T-helper 1 cell treated with Interleukin-12 subunit alpha and Interleukin-12 subunit beta and Interleukin-4 antibody, amounts not matched to agents 30 μg/mL and 1 μg/mL, for 36 hours (primary cell): Measurements from ENCODE around the gene APOL5.

ENCODE experiments used
- H3K27ac Mint-ChIP-seq: one replicate; pipeline ENCODE4 v1.8.0; 2021; ENCODE audit warnings: mild to moderate bottlenecking, mixed read lengths
- H3K27me3 Mint-ChIP-seq: one replicate; pipeline ENCODE4 v1.8.0; 2021; ENCODE audit warnings: low read depth, mixed read lengths
- H3K36me3 Mint-ChIP-seq: one replicate; pipeline ENCODE4 v1.8.0; 2021; ENCODE audit warnings: low read depth, mixed read lengths
- H3K4me1 Mint-ChIP-seq: one replicate; pipeline ENCODE4 v1.8.0; 2021; ENCODE audit warnings: low read depth, mixed read lengths
- H3K4me3 Mint-ChIP-seq: one replicate; pipeline ENCODE4 v1.8.0; 2021; ENCODE audit warnings: mild to moderate bottlenecking, moderate library complexity, mixed read lengths
- H3K9me3 Mint-ChIP-seq: one replicate; pipeline ENCODE4 v1.8.0; 2021; ENCODE audit warnings: mixed read lengths

The APOL5 gene

GRCh38 chr22:35742342-35743100 is 24.8 kb downstream of the APOL5 start:
- peaks cover 4% of the 10 kb centered on the region for H3K27me3 Mint-ChIP-seq
- no peaks in the 10 kb centered on the region for H3K36me3 Mint-ChIP-seq
- no peak overlapping the region for H3K4me3 Mint-ChIP-seq

DNA sequence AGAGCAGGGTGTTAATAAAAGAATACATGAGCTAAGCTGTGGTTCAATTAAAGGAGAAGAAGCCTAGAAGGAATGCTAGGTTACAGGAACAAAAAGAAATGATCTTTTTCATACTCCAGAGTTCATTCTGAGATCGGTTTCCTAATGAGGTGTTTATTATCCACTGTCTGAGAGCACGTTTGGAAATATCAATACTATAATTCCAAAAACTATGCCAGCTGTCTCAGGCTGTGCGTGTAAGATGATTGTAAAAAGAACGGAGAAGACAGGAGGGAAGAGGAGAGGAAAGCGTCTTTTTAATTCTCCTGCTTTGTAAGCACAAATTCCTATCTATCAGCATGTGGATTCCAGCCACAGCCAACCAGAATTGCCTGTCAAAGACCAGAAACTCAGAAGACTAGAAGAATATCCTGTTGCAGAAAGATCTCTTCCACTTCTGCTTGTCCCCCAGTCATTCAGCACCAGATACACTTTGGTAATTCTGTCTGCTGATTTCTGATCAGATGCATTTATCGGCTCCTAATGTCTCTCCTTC is 25.7 kb downstream of the APOL5 start:
- Mint-ChIP-seq H3K4me3 (no peak overlapping the region), H3K27me3 (peaks cover 4% of the 10 kb centered on the region), H3K9me3 (no peaks in the 10 kb centered on the region), H3K4me1 (no peaks in the 10 kb centered on the region), H3K27ac (no peak overlapping the region), H3K36me3 (no peaks in the 10 kb centered on the region)

More at GRCh38 chr22:35742342-35743100, 24.8 kb downstream of the APOL5 start:
- Mint-ChIP-seq H3K9me3 (no peaks in the 10 kb centered on the region), H3K27ac (no peak overlapping the region), H3K4me1 (no peaks in the 10 kb centered on the region)

GRCh38 chr22:35746248-35746647 is 28.6 kb downstream of the APOL5 start:
- H3K36me3 Mint-ChIP-seq, result no peaks in the 10 kb centered on the region
- H3K27me3 Mint-ChIP-seq, result peaks cover 7% of the 10 kb centered on the region
- no peak overlapping the region for H3K4me3 Mint-ChIP-seq
- H3K27ac Mint-ChIP-seq, result no peak overlapping the region
- H3K4me1 Mint-ChIP-seq, result no peaks in the 10 kb centered on the region
- H3K9me3 Mint-ChIP-seq, result no peaks in the 10 kb centered on the region

DNA sequence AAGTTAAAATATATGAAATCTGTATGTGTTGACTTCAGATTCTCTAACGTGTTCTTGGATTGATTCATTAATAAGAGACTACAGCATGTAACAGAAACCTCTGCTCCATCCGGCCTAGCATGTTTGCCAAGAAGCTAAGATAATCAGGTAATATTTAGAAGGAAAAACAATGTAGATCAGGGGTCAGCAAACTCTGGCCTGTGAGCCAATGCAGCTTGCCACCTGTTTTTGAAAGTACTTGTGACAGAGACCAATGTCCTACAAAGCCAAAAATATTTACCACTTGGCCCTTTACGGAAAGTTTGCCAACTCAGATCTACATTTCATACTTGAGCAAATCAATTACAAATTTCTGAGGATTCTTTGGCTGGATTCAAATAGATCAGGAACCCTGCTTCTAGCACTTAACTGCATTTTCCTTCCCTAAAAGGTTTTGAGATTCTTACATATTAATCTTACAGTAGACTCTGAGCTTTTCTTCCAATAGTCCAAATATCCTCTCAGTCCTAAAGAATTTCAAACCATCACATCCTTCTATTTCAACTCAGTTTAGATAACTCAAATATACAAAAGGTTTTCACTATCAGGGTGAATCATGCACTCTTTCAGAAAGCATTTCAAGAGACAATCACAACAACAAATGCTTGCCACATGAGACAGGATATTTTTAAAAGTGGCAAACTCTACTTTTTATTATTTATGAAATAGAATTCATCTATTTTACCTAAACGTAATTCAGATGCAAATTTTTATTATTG is 29.5 kb downstream of the APOL5 start:
- Mint-ChIP-seq H3K4me3 (no peak overlapping the region), H3K4me1 (no peaks in the 10 kb centered on the region), H3K36me3 (no peaks in the 10 kb centered on the region), H3K27ac (no peak overlapping the region), H3K9me3 (no peaks in the 10 kb centered on the region), H3K27me3 (peaks cover 7% of the 10 kb centered on the region)

DNA sequence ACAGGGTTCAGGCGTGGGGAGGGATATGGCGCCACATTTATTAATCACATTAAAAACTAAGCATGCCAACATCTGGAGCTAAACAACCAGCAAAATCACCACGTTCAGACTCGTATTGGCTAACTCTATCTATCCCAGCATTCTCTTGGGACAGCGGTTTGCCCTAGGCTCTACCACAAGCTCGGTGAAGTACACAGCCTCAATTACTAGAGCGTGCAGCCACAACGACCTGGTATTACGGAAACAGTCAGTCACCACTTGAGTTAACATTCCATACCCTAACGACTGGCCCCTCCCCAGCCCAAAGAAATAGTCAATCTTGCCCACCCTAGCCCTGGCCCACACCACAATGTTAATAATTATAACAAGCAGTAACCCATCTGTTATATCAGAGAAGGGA is 32.1 kb downstream of the APOL5 start:
- Mint-ChIP-seq H3K27ac (no peak overlapping the region), H3K36me3 (no peaks in the 10 kb centered on the region), H3K27me3 (peaks cover 4% of the 10 kb centered on the region), H3K4me1 (no peaks in the 10 kb centered on the region), H3K4me3 (no peak overlapping the region), H3K9me3 (no peaks in the 10 kb centered on the region)

DNA sequence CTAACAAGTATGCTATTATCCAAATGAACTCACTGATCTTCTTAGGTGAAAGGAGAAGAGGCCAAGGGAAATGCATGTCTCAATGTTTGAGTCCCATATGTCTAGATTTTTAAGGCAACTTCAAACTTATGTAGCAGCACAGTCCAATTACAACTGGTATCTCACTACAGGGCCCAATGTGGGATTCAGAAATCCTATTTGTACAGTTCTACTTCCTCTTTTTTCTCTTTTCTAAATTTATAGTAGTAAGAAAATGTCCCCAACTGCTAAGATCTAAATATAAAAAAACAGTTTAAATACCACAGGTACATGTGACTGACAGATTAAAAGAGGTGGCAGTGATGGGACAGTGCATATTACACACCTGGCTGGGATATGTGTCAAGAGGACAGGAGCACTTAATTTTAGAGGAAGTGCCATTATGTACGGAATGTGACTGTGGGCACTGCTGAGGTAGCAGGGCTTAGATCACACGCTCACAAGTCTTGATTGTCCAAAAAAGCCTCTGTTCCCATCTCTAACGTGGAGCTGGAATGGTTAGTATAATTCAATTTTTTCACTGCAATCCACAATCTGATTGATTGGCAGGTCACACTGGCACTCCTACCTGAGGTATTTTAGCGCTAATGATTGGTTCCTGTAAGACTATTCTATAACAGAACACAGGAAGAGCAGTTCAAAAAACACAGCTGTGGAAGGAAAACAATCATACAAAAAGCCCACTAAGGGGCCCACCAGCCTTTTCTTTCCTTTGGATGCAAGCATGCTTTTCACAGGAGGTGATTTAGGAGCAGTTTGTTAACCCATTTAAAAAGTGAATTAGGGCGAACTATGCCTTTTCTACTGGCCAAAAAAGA is 34.6 kb downstream of the APOL5 start:
- Mint-ChIP-seq H3K27me3 (peaks cover 7% of the 10 kb centered on the region), H3K4me1 (no peaks in the 10 kb centered on the region), H3K9me3 (no peaks in the 10 kb centered on the region), H3K27ac (no peak overlapping the region), H3K4me3 (no peak overlapping the region), H3K36me3 (no peaks in the 10 kb centered on the region)

GRCh38 chr22:35752863-35753189 is 35.2 kb downstream of the APOL5 start:
- no peak overlapping the region for H3K27ac Mint-ChIP-seq
- no peaks in the 10 kb centered on the region for H3K36me3 Mint-ChIP-seq
- no peaks in the 10 kb centered on the region for H3K4me1 Mint-ChIP-seq
- H3K9me3 Mint-ChIP-seq, result no peaks in the 10 kb centered on the region
- H3K27me3 Mint-ChIP-seq, result peaks cover 7% of the 10 kb centered on the region
- H3K4me3 Mint-ChIP-seq, result no peak overlapping the region

- peaks cover 7% of the 10 kb centered on the region for H3K27me3 Mint-ChIP-seq
- no peaks in the 10 kb centered on the region for H3K4me1 Mint-ChIP-seq
- H3K9me3 Mint-ChIP-seq, result no peaks in the 10 kb centered on the region
- H3K27ac Mint-ChIP-seq, result no peak overlapping the region
- H3K36me3 Mint-ChIP-seq, result no peaks in the 10 kb centered on the region
- H3K4me3 Mint-ChIP-seq, result no peak overlapping the region
These were observed 37.1 kb downstream of the APOL5 start for GRCh38 chr22:35754761-35755160.

- no peaks in the 10 kb centered on the region for H3K9me3 Mint-ChIP-seq
- H3K36me3 Mint-ChIP-seq, result no peaks in the 10 kb centered on the region
- H3K4me3 Mint-ChIP-seq, result no peak overlapping the region
- H3K4me1 Mint-ChIP-seq, result no peaks in the 10 kb centered on the region
- H3K27ac Mint-ChIP-seq, result no peak overlapping the region
- H3K27me3 Mint-ChIP-seq, result peaks cover 3% of the 10 kb centered on the region
These were observed 39.0 kb downstream of the APOL5 start for GRCh38 chr22:35756722-35757121.

DNA sequence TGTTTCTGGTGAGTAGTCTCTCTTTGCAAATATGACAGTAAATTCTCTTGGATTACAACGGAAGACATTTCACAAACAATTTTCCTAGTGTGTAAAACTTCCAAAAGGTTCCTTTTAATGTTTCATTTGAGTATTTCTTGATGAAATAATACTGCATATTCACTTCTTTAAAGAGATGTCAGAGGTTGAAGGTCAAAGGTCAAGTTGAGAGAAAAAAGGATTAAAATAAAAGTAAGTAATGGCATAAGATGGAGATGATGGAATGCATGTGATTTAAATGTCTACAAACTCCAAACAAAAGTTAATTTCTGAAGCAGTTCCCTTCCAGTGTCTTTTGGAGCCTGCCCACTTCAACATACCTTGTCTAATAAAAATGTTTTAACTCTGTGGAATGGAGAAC is 40.7 kb downstream of the APOL5 start:
- H3K9me3 Mint-ChIP-seq, result no peaks in the 10 kb centered on the region
- no peaks in the 10 kb centered on the region for H3K36me3 Mint-ChIP-seq
- no peaks in the 10 kb centered on the region for H3K4me1 Mint-ChIP-seq
- no peak overlapping the region for H3K27ac Mint-ChIP-seq
- H3K27me3 Mint-ChIP-seq, result peaks cover 3% of the 10 kb centered on the region
- H3K4me3 Mint-ChIP-seq, result no peak overlapping the region

- H3K4me1 Mint-ChIP-seq, result no peaks in the 10 kb centered on the region
- no peak overlapping the region for H3K27ac Mint-ChIP-seq
- no peaks in the 10 kb centered on the region for H3K36me3 Mint-ChIP-seq
- H3K4me3 Mint-ChIP-seq, result no peak overlapping the region
- no peaks in the 10 kb centered on the region for H3K9me3 Mint-ChIP-seq
- peaks cover 17% of the 10 kb centered on the region for H3K27me3 Mint-ChIP-seq
These were observed 43.4 kb downstream of the APOL5 start for GRCh38 chr22:35761037-35761436.

GRCh38 chr22:35766654-35767580 is 49.2 kb downstream of the APOL5 start:
- H3K4me3 Mint-ChIP-seq, result no peak overlapping the region
- H3K4me1 Mint-ChIP-seq, result no peaks in the 10 kb centered on the region
- no peaks in the 10 kb centered on the region for H3K36me3 Mint-ChIP-seq
- H3K27ac Mint-ChIP-seq, result no peak overlapping the region
- no peaks in the 10 kb centered on the region for H3K9me3 Mint-ChIP-seq
- peaks cover 33% of the 10 kb centered on the region for H3K27me3 Mint-ChIP-seq

- Mint-ChIP-seq H3K9me3 (no peaks in the 10 kb centered on the region), H3K4me3 (no peak overlapping the region), H3K27ac (no peak overlapping the region), H3K27me3 (peaks cover 23% of the 10 kb centered on the region), H3K36me3 (no peaks in the 10 kb centered on the region), H3K4me1 (no peaks in the 10 kb centered on the region)
These were observed 52.3 kb downstream of the APOL5 start for GRCh38 chr22:35769974-35770373.

GRCh38 chr22:35775339-35775738 is 57.7 kb downstream of the APOL5 start:
- H3K27me3 Mint-ChIP-seq, result peaks cover 11% of the 10 kb centered on the region
- no peak overlapping the region for H3K27ac Mint-ChIP-seq
- no peaks in the 10 kb centered on the region for H3K9me3 Mint-ChIP-seq
- H3K4me1 Mint-ChIP-seq, result no peaks in the 10 kb centered on the region
- no peaks in the 10 kb centered on the region for H3K36me3 Mint-ChIP-seq
- H3K4me3 Mint-ChIP-seq, result no peak overlapping the region
